H1 (cell line): Measurements from ENCODE around the gene CIROP. TPM values are rescaled to one million over a fixed set of nuclear protein-coding genes. Genes with fewer than 3 reads are reported as not detected.

Experiments used
- BRCA1 ChIP-seq: IDR thresholded peaks from 2 replicates; pipeline ENCODE4 v1.6.1; 2012; ENCODE audit warnings: low read depth, low read length, improper control_type of control experiment
- CTBP2 ChIP-seq: IDR thresholded peaks from 2 replicates; pipeline ENCODE4 v1.7.0; 2011; ENCODE audit warnings: borderline replicate concordance, mild to moderate bottlenecking, moderate library complexity, mixed read lengths, low read length; ENCODE audit not compliant: insufficient read depth, insufficient read length
- CTCF ChIP-seq, 3 experiments: IDR thresholded peaks; 1 replicate in 2 of 3; 2 replicates in 1 of 3; pipeline versions ENCODE4 v1.5.1 to v1.6.1; 2011; ENCODE audit warnings: low read length in 3 of 3, mild to moderate bottlenecking in 3 of 3, inconsistent platforms in 2 of 3, low read depth in 1 of 3, moderate library complexity in 1 of 3; ENCODE audit not compliant: insufficient read depth in 1 of 3; ENCODE audit errors: control extremely low read depth in 1 of 3
- HDAC2 ChIP-seq, 2 experiments: fragments of 300-600 bp in 1 of 2; sonication (generic) in 1 of 2; IDR thresholded peaks; 2 replicates each; pipeline ENCODE4 v1.6.1; 2011 to 2012; ENCODE audit warnings: low read depth in 2 of 2, low read length in 2 of 2, mild to moderate bottlenecking in 2 of 2, moderate library complexity in 2 of 2, borderline replicate concordance in 1 of 2, inconsistent platforms in 1 of 2
- KDM1A ChIP-seq: fragments of 200-600, 300-600 bp; sonication (generic); IDR thresholded peaks from 2 replicates; pipeline ENCODE4 v1.7.1; 2016; ENCODE audit warnings: mild to moderate bottlenecking, low read length, borderline replicate concordance
- NRF1 ChIP-seq: IDR thresholded peaks from 2 replicates; pipeline ENCODE4 v1.6.1; 2011; ENCODE audit warnings: mild to moderate bottlenecking, low read depth, low read length, improper control_type of control experiment
- PHF8 ChIP-seq: fragments of 200-600 bp; sonication (generic); conservative IDR thresholded peaks from 2 replicates; pipeline ENCODE4 v1.7.1; 2012; ENCODE audit warnings: low read depth, mild to moderate bottlenecking, inconsistent platforms, low read length, moderate library complexity
- SP4 ChIP-seq: IDR thresholded peaks from 2 replicates; pipeline ENCODE4 v1.6.1; 2012; ENCODE audit warnings: low read length, inconsistent platforms
- TEAD4 ChIP-seq: IDR thresholded peaks from 2 replicates; pipeline ENCODE4 v1.6.1; 2012; ENCODE audit warnings: low read depth, low read length, inconsistent platforms, mixed read lengths
- USF2 ChIP-seq: IDR thresholded peaks from 2 replicates; pipeline ENCODE4 v1.6.1; 2011; ENCODE audit warnings: low read length, improper control_type of control experiment
- polyA plus RNA-seq, 7 experiments: library from polyadenylated mRNA; depleted of rRNA in 3 of 7; stranded (reverse) in 5 of 7; unstranded in 2 of 7; fragments of >200 nt in 5 of 7; fragments of 200-250 nt in 2 of 7; gene quantifications; 1 replicate in 5 of 7; 2 replicates in 1 of 7; 4 replicates in 1 of 7; pipeline versions ENCODE4 v1.2.1 to v1.2.3, GENCODE V29; 2011 to 2013; ENCODE audit warnings: missing spikeins in 2 of 7, mixed read lengths in 2 of 7
- total RNA-seq: library from RNA; stranded (reverse); fragmentation: NEBNext Ultra II Directional; extraction: Animal tissue kit (Norgen Biotek cat#: 25700); gene quantifications from 2 replicates; pipeline ENCODE4 v1.2.1, GENCODE V29; 2021

Gene CIROP
- total and polyA plus RNA-seq, 2 of the 8 experiments (the other 6 are each of a cell fraction or from before 2014, with no cell fraction given): 0.06 TPM; not detected in 1

- TF ChIP-seq USF2: no peak
- TF ChIP-seq HDAC2 (IDR thresholded peaks at IDR 0.05; ENCODE audit: borderline replicate concordance in 1 of 2, low read depth in 2 of 2, low read length in 2 of 2): no peak
- no peak for TF ChIP-seq CTCF (IDR thresholded peaks at IDR 0.05; ENCODE audit: control extremely low read depth in 1 of 3, insufficient read depth in 1 of 3, low read depth in 1 of 3, low read length in 3 of 3)
- TF ChIP-seq KDM1A: no peak
- no peak for TF ChIP-seq CTBP2
- no peak for TF ChIP-seq NRF1
- TF ChIP-seq BRCA1: no peak
- no peak for TF ChIP-seq PHF8
- no peak for TF ChIP-seq SP4
- no peak for TF ChIP-seq TEAD4
Observed at GRCh38 chr14:23055621-23056144, 49.1 kb downstream of the CIROP start (continued).
